HG03469 (cell line): ENCODE results near the gene SCAPER.
"Not testable (repeated sequence)": the region's sequence is repeated elsewhere in the genome, so short reads cannot be mapped to it uniquely, and the experiment has no call there.

ENCODE experiments used
- ATAC-seq: cut with Tn5 transposase; IDR thresholded peaks from one replicate; pipeline ENCODE4 v1.9.1; 2021; ENCODE audit warnings: mild to moderate bottlenecking, moderate library complexity, moderate number of reproducible peaks; ENCODE audit not compliant: unreplicated experiment

Gene SCAPER

GRCh38 chr15:76787273-76787672 lies 117.9 kb downstream of the SCAPER start:
- ATAC-seq, result no peak

GRCh38 chr15:76776969-76777368 lies 128.2 kb downstream of the SCAPER start:
- no peak for ATAC-seq

- no peak for ATAC-seq
These were observed 128.7 kb downstream of the SCAPER start for GRCh38 chr15:76776480-76776879.

GRCh38 chr15:76773234-76773633 lies 131.9 kb downstream of the SCAPER start:
- no peak for ATAC-seq

- ATAC-seq, result no peak
These were observed 132.4 kb downstream of the SCAPER start for GRCh38 chr15:76772776-76773175.

GRCh38 chr15:76764004-76764403 lies 141.1 kb downstream of the SCAPER start:
- ATAC-seq, result no peak

GRCh38 chr15:76763554-76763953 lies 141.6 kb downstream of the SCAPER start:
- no peak for ATAC-seq

GRCh38 chr15:76756381-76756780 lies 148.8 kb downstream of the SCAPER start:
- no peak for ATAC-seq

- ATAC-seq, result no peak
These were observed 151.4 kb downstream of the SCAPER start for GRCh38 chr15:76753771-76754170.

- ATAC-seq, result no peak
These were observed 152.0 kb downstream of the SCAPER start for GRCh38 chr15:76753131-76753530.

GRCh38 chr15:76752549-76752948 lies 152.6 kb downstream of the SCAPER start:
- no peak for ATAC-seq

GRCh38 chr15:76737573-76737972 lies 167.6 kb downstream of the SCAPER start:
- ATAC-seq, result no peak

- ATAC-seq, result not testable (repeated sequence)
These were observed 172.8 kb downstream of the SCAPER start for GRCh38 chr15:76732321-76732720.

- ATAC-seq, result no peak
These were observed 174.9 kb downstream of the SCAPER start for GRCh38 chr15:76730262-76730661.

- no peak for ATAC-seq
These were observed 186.3 kb downstream of the SCAPER start for GRCh38 chr15:76718863-76719262.

GRCh38 chr15:76714950-76715349 lies 190.2 kb downstream of the SCAPER start:
- no peak for ATAC-seq

- ATAC-seq, result no peak
These were observed 193.8 kb downstream of the SCAPER start for GRCh38 chr15:76711351-76711827.

- ATAC-seq, result not testable (repeated sequence)
These were observed 201.1 kb downstream of the SCAPER start for GRCh38 chr15:76704032-76704431.

GRCh38 chr15:76696840-76697239 lies 208.3 kb downstream of the SCAPER start:
- no peak for ATAC-seq

GRCh38 chr15:76692546-76692945 lies 212.6 kb downstream of the SCAPER start:
- ATAC-seq, result not testable (repeated sequence)

GRCh38 chr15:76687592-76687991 lies 217.5 kb downstream of the SCAPER start:
- ATAC-seq, result not testable (repeated sequence)

GRCh38 chr15:76684002-76684401 lies 221.1 kb downstream of the SCAPER start:
- ATAC-seq, result no peak

- no peak for ATAC-seq
These were observed 222.3 kb downstream of the SCAPER start for GRCh38 chr15:76682833-76683232.
